GM19099 (cell line): ENCODE results near the gene MT1A.

ENCODE experiments used
- POLR2A ChIP-seq: IDR thresholded peaks from 3 replicates; pipeline ENCODE4 v1.6.1; 2011; ENCODE audit warnings: low read depth; ENCODE audit not compliant: insufficient read length; ENCODE audit errors: extremely low read depth

Gene MT1A

GRCh38 chr16:56634715-56635440 is 3.6 kb upstream of the MT1A start:
- no peak for TF ChIP-seq POLR2A

- no peak for TF ChIP-seq POLR2A
Observed at GRCh38 chr16:56635441-56635967, 3.0 kb upstream of the MT1A start.

- TF ChIP-seq POLR2A: no peak
Observed at GRCh38 chr16:56636616-56637413, 1.7 kb upstream of the MT1A start.

- no peak for TF ChIP-seq POLR2A
Observed at GRCh38 chr16:56639045-56639444, 579 bp downstream of the MT1A start.

- TF ChIP-seq POLR2A: no peak
Observed at GRCh38 chr16:56640076-56640475, 1.6 kb downstream of the MT1A start.

- no peak for TF ChIP-seq POLR2A
Observed at GRCh38 chr16:56641166-56641565, 2.7 kb downstream of the MT1A start.

GRCh38 chr16:56643080-56643778 is 4.8 kb downstream of the MT1A start:
- no peak for TF ChIP-seq POLR2A

- no peak for TF ChIP-seq POLR2A
Observed at GRCh38 chr16:56643833-56644232, 5.4 kb downstream of the MT1A start.

- TF ChIP-seq POLR2A: no peak
Observed at GRCh38 chr16:56645311-56645710, 6.8 kb downstream of the MT1A start.

- no peak for TF ChIP-seq POLR2A
Observed at GRCh38 chr16:56645838-56646237, 7.4 kb downstream of the MT1A start.

- no peak for TF ChIP-seq POLR2A
Observed at GRCh38 chr16:56647641-56648431, 9.4 kb downstream of the MT1A start.

GRCh38 chr16:56649271-56649670 is 10.8 kb downstream of the MT1A start:
- TF ChIP-seq POLR2A: no peak

GRCh38 chr16:56649820-56650219 is 11.4 kb downstream of the MT1A start:
- TF ChIP-seq POLR2A: no peak

- TF ChIP-seq POLR2A: no peak
Observed at GRCh38 chr16:56651586-56651985, 13.1 kb downstream of the MT1A start, which contains the start of gene MT1B. Gene MT1B (plus strand): TSS chr16:56651886. CDS start chr16:56651954, 68 bp downstream.
